CD1c-positive myeloid dendritic cell (primary cell): ENCODE results near the gene CNBD2.
A peak's percentile ranks its signal among the peaks of the same experiment; 100 is the strongest.
"Not testable (repeated sequence)": the region's sequence is repeated elsewhere in the genome, so short reads cannot be mapped to it uniquely, and the experiment has no call there.

Experiments
- DNase-seq: peaks from one replicate; pipeline ENCODE4 v3.0.0-alpha.2; 2016; ENCODE audit errors: extremely low spot score

Gene CNBD2

DNA sequence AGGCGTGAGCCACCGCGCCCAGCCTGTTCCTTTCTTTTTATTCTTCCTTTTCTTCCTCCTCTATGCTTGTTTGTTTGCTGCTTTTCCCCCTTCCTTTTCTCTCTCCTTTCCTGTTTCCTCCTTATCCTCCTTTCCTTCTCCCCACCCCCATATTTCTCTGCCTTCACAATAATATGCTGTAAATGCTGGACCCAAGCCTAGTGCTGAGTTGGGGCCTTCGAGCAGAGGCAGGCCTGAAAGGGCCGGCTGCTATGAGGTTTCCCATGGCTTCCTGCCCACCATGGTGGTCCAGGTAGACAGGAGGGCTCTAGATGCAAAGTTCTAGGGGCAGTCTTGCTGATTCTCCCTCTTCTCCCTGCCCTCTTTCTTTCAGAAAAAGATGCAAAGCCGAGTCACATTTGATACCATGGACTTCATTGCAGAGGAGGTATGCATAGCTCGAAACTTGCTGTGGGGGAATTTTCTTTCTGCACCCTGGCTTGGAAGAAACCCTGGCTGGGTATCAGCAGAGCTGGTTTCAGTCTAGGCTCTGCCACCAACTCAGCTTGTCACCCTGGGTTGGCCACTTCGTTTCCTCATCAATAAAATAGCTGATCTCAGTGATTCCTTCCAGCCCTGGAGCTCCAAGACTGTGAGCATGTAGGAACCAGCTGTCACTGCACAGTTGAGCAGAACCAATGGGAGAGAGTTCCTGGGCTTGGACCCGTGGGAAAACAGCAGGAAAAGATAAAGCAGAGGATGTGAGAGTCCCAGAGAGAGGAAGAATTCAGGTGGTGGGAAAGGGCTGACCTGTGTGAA is 7.4 kb downstream of the CNBD2 start:
- no peak for DNase-seq

DNA sequence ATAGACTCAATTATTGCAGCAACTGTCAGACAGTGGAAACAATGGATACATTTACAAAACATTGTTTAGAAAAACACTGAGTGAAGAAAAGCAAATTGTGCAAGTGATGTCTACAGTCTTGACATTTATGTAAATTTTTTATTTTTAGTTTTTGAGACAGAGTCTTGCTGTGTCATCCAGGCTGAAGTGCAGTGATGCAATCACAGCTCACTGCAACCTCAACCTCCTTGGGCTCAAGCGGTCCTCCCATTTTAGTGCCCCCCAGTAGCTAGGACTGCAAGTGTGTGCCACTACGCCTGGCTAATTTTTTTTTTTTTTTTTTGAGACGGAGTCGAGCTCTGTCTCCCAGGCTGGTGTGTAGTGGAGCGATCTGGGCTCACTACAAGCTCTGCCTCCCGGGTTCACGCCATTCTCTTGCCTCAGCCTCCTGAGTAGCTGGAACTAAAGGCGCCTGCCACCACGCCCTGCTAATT is 9.7 kb downstream of the CNBD2 start:
- DNase-seq = peak; percentile 27

DNA sequence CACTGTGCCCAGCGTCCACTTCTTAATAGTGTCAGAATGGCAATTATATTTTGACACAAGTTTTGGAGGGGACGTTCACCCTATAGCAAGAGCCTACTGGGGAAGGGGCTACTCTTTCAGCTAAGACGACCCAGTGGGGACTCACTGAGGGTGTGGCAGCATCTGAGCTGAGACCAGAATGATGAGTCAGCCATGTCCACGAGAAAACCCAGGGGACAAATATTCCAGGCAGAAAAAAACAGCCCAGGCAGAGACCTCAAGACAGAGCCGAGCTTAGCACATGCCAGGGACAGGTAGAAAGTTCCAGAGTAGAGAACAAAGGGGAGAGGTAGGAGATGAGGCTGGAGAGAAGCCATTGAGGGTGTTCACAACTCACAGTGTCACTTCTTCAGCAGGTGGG is 11.2 kb downstream of the CNBD2 start:
- DNase-seq = no peak

DNA sequence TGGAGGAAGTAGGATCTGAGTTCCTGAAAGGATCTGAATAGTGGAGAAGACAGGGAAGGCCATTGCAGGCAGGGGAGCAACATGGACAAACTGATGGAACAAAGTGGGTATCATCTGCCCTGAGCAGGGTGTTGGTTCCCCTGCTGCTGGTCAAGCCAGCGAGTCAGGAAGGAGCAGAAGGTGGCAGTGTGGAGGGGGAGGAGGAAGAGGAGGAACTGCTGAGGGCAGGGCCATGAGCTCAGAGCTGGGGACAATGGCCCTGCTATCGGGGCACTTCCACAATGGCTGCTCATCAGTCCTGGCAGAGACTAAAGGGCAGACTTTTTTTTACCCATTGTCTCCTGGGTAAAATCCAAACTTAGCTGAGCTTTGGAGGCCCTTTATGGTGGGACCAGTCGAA is 13.6 kb downstream of the CNBD2 start:
- no peak for DNase-seq

DNA sequence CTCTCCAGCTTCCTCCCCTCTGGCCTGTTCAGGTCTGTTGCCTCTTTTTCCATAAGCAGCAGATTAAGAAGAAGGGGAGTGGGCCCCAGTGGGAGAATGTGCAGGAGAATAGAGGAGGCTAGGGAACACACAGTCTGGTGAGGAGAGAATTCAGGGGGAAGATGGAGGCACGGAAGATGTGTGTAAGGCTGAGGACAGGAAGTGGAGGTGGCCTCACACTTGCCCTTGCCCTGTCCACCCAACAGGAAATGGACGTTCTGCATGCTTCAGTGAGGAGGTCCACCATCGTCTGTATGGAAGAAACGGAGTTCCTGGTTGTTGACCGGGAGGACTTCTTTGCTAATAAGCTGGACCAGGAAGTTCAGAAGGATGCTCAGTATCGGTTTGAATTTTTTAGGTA is 16.0 kb downstream of the CNBD2 start:
- DNase-seq = no peak

DNA sequence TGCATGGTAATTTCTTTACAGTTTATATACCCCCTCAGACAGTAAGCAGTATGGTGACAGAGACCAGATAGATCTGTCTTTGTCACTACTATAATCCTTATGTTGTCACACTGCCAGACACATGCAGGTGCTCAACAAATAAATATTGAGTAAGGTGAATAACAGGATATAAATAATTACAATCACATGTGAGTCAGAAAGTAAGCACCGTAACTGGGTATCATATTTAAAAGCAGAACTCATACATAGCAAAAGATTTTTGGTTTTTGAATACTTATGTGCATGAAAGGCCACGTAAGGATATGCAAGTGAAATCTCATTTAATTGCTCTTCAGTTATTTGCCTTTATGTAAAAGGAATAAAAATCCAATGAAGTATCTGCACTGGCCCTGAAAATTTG is 17.4 kb downstream of the CNBD2 start:
- DNase-seq = no peak

DNA sequence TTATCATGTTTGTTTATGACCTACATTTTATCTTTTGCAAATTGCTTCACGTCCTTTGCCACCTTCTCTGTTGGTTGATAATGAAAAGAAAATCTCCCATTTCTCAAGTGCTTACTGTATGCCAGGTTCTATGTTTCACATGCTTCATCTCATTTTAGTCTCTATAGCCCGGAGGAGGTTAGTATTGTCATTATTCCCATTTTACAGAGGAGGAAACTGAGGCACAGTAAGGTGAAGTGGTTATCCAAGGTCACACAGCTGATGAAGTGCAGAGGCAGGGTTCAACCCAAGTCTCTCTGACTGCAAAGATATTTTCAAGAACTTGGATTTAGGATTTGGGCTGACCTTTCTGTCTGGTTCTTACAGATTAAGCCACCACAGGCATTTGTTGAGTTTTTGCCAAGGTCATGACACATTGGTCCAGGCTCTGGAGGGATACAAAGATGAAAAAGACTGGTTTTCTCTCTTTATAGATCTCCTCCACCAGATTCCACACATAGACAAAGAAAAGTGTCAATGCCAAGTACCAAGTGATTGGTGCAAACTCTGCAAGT is 20.6 kb downstream of the CNBD2 start:
- DNase-seq = no peak

DNA sequence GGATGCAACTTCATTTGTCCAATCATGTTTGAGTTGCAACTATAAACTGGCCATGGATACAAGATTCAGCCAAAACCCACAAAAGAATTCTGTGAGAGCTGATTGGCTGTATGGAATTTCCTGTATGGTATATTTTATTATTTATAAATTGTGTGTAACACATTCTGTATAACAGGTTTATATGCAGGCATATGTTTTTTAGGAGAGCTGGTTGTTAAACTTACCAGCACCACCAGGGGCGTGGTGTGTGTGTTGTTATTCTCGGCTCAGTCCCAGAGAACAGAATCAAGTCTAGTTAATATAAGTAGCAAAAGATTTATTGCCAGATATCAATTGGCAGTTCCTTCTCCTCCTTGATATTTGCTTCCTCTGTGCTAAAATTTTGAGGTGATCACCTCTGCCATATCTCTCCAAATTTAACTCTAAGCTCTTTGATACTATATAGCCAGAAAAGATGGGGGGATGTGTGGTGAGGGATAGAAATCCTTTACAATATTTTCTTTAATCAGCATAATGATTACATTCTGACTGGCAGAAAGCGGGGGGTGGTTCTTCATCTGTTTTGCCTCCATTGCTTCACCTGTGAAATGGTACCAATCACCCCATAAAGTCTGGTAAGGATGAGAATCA is 22.9 kb downstream of the CNBD2 start:
- peak; percentile 11 for DNase-seq

DNA sequence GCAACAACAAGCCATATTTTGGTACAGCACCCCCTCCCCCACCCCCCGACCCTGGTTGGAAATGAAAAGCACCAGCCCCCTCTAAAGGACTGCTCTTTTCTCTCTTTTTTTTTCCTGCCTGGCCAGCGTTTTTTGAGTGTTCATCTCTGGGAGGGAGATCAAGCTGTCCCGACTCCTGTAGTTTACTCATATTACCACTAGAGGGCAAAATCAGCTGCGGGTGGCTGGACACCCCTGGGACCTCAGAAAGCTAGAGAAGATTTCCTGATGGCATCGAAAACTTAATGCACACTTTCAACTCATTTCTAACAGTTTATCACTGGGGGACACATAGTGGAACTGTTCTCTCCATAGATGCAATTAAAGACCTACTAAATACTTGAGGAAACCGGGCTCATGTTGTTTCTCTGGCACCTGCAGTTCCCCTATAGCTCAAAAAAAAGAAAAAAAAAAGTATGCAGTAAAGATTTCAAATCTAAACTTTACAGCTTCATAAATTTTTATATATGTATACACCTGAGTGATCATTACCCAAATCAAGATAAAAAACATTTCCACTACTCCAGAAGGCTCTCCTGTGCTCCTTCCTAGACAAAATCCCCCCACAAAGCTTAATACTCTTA is 24.4 kb downstream of the CNBD2 start:
- peak; percentile 76 for DNase-seq

DNA sequence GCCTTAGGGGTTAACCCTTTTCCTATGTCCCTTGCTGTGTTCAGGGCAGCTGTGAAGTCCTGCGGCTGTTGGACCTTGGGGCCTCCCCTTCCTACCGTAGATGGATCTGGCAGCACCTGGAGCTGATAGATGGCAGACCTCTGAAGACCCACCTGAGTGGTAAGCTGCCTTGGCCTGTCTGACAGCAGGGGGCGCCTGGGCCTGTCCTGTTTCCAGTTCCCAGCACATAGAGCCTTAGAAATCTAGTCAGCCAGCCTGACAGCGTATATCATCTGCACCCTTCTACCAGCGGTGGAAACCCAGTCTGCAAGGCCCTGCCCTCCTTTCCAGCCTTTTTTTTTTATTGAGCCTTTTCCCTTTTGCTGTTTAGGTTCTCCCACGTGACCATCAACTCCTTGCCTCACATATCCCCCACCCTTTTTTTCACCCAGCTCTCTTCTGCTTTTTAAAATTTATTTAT is 26.6 kb downstream of the CNBD2 start:
- peak; percentile 71 for DNase-seq

DNA sequence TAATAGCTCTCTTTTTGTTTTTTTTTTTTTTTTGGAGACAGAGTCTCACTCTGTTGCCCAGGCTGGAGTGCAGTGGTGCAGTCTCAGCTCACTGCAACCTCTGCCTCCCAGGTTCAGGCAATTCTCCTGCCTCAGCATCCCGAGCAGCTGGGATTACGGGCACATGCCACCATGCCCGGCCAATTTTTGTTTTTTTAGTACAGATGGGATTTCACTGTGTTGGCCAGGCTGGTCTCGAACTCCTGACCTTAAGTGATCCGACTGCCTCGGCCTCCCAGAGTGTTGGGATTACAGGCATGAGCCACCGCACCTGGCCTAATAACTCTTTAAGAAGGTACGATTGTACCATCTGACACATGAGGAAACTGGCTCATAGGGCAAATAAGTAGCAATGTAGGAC is 28.1 kb downstream of the CNBD2 start:
- not testable (repeated sequence) for DNase-seq

DNA sequence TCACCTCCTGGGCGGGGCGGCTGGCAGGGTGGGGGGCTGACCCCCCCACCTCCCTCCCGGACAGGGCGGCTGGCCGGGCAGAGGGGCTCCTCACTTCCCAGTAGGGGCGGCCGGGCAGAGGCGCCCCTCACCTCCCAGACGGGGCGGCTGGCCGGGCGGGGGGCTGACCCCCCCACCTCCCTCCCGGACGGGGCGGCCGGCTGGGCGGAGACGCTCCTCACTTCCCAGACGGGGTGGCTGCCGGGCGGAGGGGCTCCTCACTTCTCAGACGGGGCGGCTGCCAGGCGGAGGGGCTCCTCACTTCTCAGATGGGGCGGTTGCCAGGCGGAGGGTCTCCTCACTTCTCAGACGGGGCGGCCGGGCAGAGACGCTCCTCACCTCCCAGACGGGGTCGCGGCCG is 32.9 kb downstream of the CNBD2 start:
- DNase-seq = not testable (repeated sequence)

DNA sequence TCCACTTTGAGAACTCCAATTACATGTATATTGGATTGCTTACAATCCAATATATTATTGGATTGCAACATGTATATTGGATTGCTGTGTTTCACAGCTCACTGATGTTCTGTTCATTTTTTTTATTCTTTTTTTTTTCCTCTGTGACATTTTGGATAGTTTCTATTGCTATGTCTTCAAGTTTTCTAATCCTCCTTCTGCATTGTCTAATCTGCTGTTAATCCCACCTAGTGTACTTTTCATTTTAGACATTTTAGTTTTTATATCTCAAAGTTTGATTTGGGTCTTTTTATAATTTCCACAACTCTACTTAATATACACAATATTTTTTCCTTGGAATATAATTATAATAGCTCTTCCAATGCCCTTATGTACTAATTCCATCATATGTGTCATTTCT is 34.5 kb downstream of the CNBD2 start:
- no peak for DNase-seq

DNA sequence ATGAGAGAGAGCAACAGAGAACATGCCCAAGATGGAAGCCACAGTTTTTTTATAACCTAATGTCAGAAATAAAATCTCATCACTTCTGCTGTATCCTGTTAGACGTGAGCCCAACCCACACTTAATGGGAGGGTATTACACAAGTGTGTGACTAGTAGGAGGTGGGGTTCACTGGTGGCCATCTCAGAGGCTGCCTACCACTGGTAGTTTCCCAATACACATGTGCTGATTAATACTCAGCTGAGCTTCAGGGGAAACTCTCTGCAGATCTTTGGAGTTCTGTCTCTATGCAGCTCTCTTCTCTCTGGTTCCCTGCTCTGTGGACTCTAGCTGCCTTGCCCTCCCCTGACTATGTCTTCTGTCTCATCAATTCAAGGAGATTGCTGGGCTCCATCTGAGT is 35.7 kb downstream of the CNBD2 start:
- DNase-seq = peak; percentile 69

DNA sequence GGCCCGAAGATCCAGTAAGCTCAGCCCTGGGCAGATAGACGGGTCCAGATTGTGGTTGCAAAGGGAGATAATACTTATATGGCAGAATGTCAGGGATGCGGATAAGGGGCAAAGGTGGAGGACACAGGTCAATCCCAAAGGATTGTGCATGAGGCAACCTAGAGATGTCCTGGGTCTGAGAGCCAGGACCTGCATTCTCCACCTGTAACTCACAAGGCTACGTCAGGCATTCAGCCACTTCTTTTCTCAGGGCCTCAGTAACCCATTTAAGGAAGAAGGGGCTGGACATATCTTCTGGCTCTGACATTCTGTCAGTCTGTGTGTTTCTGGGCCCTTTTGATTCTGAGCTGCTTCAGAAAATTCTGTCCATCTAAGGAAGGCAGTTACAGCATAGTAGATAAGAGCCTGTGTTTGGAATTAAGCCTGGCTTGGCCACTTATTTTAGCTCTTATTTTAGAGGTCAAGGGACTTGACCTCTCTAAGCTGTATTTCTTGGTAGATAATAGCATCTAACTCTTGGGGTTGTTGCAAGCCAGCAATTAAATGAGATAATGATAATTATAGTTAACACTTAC is 40.2 kb downstream of the CNBD2 start:
- DNase-seq = no peak

DNA sequence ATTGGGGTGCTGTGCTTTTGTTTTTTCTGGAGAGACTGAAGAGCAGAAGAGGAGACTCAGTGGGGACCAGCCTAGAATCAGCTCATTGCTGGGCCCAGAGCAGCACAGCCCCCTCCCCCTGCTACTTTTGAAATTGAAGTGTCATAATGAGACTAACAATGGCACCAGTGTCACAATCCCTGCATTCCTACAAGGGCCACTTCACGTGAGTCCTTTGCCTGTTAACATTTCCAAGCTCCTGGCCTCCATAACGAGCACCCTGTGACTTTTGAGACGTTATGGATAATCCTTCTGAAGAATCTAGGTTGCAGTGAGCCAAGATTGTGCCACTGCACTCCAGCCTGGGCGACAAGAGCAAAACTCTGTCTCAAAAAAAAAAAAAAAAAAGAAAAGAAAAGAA is 41.7 kb downstream of the CNBD2 start:
- no peak for DNase-seq

DNA sequence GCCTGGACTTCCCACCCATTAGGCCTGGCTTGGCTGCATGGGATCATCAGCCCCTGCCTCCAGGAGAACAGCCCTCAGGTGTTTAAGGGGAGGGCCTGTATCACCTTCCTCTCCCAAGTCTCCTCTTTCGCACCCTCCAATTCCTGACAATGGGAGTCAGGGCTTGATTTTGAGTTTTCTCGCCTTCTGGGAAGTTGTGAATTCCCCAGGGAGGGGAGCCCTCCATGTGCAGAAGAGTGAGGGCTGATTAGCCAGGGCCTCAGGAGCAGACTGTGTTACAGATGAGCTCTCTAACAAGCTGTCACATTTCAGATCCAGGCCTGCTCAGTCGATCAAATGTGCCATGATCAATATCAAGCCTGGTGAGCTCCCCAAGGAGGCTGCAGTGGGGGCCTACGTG is 42.4 kb downstream of the CNBD2 start:
- no peak for DNase-seq

DNA sequence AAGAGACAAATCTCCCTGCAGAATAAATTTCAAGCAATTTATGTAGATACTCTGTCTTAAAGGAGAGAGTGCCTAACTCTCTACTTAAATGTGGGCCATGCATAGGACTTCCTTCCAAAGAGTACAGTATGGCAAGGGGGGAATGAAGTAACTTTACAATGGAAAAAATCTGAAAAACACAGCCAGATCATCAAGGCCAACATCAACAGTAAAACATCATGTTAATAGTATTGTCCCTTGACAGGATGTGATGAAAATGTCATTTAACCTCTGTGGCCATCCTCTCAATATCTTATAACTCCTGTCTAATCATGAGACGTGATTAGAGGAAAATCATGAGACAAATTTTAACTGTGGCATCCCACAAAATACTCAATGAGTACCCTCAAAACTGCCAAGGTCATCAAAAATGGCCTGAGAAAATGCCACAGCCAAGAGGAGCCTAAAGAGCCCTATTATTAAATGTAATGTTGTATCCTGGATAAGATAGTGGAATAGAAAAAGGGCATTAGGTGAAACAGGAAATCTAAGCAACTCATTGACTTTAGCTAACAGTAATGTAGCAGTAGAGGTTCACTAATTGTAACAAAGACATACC is 47.5 kb downstream of the CNBD2 start:
- no peak for DNase-seq

DNA sequence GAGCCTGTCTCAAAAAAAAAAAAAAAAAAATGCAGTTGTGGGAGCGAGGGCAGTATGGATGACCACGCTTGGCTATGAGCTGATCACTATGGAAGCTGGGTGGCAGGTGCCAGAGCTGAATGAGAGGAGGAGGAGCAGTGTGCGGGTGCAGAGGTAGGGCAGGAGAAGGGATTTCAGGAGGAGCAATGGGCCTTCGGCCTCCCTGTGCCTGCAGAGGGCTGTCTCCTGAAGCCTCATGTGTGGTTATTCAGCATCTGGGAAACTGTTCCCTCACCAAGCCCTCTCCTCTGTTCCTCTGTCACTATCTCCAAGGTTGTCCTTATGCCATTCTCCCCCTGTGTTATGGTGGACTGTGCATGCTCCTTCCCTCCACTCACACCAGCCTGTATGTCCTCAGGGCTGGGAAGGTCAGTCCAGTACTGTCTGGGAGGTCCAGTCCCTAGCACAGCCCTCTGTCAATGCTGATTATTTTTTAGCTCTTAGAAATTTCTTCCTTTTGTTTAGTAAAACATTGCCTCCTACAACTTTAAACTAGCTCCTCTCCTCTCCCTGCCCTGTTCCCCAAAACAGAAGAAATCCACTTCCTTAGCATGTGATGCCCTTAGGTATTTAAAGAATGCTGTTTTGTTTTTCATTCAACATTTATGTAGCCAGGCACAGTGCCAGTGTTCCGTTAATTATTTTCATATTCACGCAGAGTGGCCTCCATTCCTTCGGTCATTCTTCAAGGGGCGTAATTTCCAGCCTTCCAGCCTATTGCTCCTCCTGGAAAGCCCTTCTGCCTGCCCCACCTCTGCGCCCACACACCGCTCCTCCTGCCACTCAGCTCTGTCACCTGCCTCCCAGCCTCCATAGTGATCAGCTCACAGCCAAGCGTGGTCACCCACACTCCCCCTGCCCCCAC is 48.9 kb downstream of the CNBD2 start:
- no peak for DNase-seq

DNA sequence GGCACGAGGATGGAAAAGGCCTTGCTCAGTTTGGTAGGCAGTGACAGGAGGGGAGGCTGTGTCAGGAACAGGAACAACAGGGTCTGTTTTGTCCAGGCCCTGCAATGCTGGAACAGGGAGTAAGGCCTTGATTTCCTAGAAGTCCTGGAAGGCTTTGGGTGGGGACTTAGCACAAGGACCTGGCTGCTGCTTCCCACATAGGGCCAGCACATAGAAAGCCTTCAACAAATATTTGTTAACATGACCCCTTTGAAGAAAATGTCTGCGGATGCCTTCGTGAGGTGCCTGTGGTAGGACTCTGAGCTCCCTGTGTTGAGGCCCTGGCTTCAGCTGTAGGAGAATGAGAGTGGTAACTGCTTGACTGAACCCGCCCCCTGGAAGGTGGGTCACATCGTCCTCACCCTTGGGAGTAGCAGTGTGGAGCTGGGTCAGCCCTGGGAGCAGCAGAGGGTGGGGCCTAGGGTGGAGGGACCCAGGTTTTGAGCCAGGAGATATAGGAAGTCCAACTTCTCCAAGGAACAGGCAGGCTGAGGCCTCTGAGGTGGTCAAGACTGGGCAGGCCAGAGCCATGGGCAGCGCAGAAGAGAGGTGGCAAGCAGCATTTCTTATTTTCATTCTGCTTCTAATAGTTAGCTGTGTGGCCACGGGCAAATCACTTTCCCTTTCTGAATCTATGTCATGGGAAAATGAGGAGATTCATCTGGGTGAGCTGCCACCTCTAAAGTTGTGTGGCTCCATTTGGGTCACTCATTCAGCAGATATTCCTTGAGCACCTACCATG is 50.0 kb downstream of the CNBD2 start:
- DNase-seq = no peak
